GM12891 (cell line): Measurements from ENCODE around the gene OR2A2.

Source experiments
- PAX5 ChIP-seq: IDR thresholded peaks from 2 replicates; pipeline ENCODE4 v1.6.1; 2011; ENCODE audit warnings: low read length, moderate library complexity, mild to moderate bottlenecking; ENCODE audit not compliant: insufficient read depth, severe bottlenecking
- POLR2A ChIP-seq: IDR thresholded peaks from 2 replicates; pipeline ENCODE4 v1.6.1; 2011; ENCODE audit warnings: low read depth, low read length, control low read depth
- POLR2AphosphoS5 ChIP-seq: IDR thresholded peaks from 2 replicates; pipeline ENCODE4 v1.6.1; 2011; ENCODE audit warnings: low read depth, low read length, control low read depth
- POU2F2 ChIP-seq: IDR thresholded peaks from 2 replicates; pipeline ENCODE4 v1.6.1; 2011; ENCODE audit warnings: low read depth, mild to moderate bottlenecking, control low read depth, low read length, moderate library complexity
- SPI1 ChIP-seq: IDR thresholded peaks from 2 replicates; pipeline ENCODE4 v1.6.1; 2011; ENCODE audit warnings: low read depth, low read length, control low read depth
- TAF1 ChIP-seq: IDR thresholded peaks from 2 replicates; pipeline ENCODE4 v1.6.1; 2011; ENCODE audit warnings: low read depth, low read length, control low read depth

DNA sequence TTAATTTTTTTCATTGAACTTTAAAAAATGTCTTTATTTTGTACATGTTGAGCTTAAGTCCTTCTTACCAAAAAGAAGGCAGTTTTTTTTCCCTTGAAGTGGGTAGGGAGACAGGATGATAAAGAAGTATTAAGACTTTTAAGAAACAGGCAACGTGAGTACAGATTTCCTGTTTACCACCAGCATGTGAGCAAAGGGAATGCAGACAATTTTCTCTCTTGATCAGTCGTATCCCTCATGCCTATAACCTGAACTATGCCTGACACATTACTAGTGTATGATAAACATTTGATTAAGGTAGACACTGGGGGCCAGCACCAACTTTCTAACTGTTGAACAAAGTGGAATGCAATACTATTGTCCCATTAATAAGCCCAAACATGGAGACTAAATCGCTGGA, 8.8 kb upstream of the OR2A2 start:
- TF ChIP-seq TAF1 (no peak), POLR2AphosphoS5 (no peak), POLR2A (no peak), PAX5 (no peak), POU2F2 (no peak), SPI1 (no peak)
